ENCODE measurements around the gene ZNF791. TPM values are rescaled to one million over a fixed set of nuclear protein-coding genes. Genes with fewer than 3 reads are reported as not detected.

Gene ZNF791
- total and polyA plus RNA-seq, 9 donors, result 13.6 to 44.3 (median 34.0) TPM

GRCh38 chr19:12596485-12596884 is 14.2 kb upstream of the ZNF791 start:
- Histone ChIP-seq H3K27me3 (no peaks in the 10 kb centered on the region), H3K27ac (no peak overlapping the region), H3K4me1 (ENCODE audit: insufficient read depth) (no peaks in the 10 kb centered on the region), H3K9me3 (no peaks in the 10 kb centered on the region), H3K4me3 (no peak overlapping the region), H3K36me3 (no peaks in the 10 kb centered on the region)
- 89 to 93% (median 92%) methylated on average over 11 of the region's 11 CpGs for WGBS, 3 donors
- intact Hi-C loops (cut with DNase I), result no loop called here
- TF ChIP-seq EP300 (IDR thresholded peaks at IDR 0.05) (no peak), CTCF (IDR thresholded peaks at IDR 0.05) (no peak), POLR2A (IDR thresholded peaks at IDR 0.05) (no peak)
- peak in 1 of 5 donors; percentile 2 for DNase-seq

GRCh38 chr19:12596927-12597548 is 13.7 kb upstream of the ZNF791 start:
- no peaks in the 10 kb centered on the region for H3K9me3 ChIP-seq
- TF ChIP-seq CTCF (IDR thresholded peaks at IDR 0.05) (no peak), EP300 (IDR thresholded peaks at IDR 0.05) (no peak), POLR2A (IDR thresholded peaks at IDR 0.05) (no peak)
- WGBS, 3 donors, result 74 to 78% (median 75%) methylated on average over 36 to 38 of the region's 38 CpGs
- DNase-seq, result no peak
- H3K4me3 ChIP-seq, result no peak overlapping the region
- no peaks in the 10 kb centered on the region for H3K27me3 ChIP-seq
- no peaks in the 10 kb centered on the region for H3K36me3 ChIP-seq
- H3K4me1 ChIP-seq (ENCODE audit: insufficient read depth), result no peaks in the 10 kb centered on the region
- no peak overlapping the region for H3K27ac ChIP-seq
- intact Hi-C loops (cut with DNase I), result no loop called here

- intact Hi-C loops (cut with DNase I), result no loop called here
- Histone ChIP-seq H3K27me3 (no peaks in the 10 kb centered on the region), H3K9me3 (no peaks in the 10 kb centered on the region), H3K27ac (no peak overlapping the region), H3K4me1 (ENCODE audit: insufficient read depth) (no peaks in the 10 kb centered on the region), H3K36me3 (no peaks in the 10 kb centered on the region), H3K4me3 (no peak overlapping the region)
- no peak for DNase-seq
- 86 to 88% (median 86%) methylated on average over 11 of the region's 11 CpGs for WGBS, 3 donors
- no peak for TF ChIP-seq POLR2A (IDR thresholded peaks at IDR 0.05)
- no peak for TF ChIP-seq EP300 (IDR thresholded peaks at IDR 0.05)
- TF ChIP-seq CTCF (IDR thresholded peaks at IDR 0.05), result no peak
These were observed 13.1 kb upstream of the ZNF791 start for GRCh38 chr19:12597594-12597993.

GRCh38 chr19:12603714-12604113 is 7.0 kb upstream of the ZNF791 start:
- WGBS, 3 donors, result 79 to 89% (median 88%) methylated on average over 1 of the region's 1 CpG
- H3K36me3 ChIP-seq, result no peaks in the 10 kb centered on the region

More at GRCh38 chr19:12603714-12604113, 7.0 kb upstream of the ZNF791 start:
- no peaks in the 10 kb centered on the region for H3K4me1 ChIP-seq (ENCODE audit: insufficient read depth)
- intact Hi-C loops (cut with DNase I), result no loop called here
- no peak for TF ChIP-seq CTCF (IDR thresholded peaks at IDR 0.05)
- TF ChIP-seq EP300 (IDR thresholded peaks at IDR 0.05), result no peak
- no peak for TF ChIP-seq POLR2A (IDR thresholded peaks at IDR 0.05)
- no peaks in the 10 kb centered on the region for H3K27me3 ChIP-seq
- H3K27ac ChIP-seq, result no peak overlapping the region
- no peaks in the 10 kb centered on the region for H3K9me3 ChIP-seq
- H3K4me3 ChIP-seq, result no peak overlapping the region
- no peak for DNase-seq
